ENCODE measurements around the gene AIG1.

The AIG1 gene

DNA sequence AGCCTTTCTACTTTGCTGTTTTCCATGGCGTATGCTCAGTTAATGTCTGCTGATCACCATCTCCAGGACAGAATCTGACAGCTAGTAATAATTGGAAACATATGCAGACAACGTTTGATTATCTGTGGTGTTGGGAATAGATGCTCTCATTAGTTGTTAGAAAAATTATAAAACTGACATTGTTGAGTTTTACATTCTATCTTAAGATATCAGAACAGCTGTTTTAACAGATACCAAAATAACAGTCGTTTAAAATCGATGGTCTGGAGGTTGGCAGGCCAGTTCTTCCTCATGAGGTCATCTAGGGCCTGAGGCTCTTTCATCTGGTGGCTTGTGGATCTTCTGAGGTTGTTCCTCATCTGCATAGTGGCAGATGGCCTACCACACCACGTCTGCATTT, 137.6 kb downstream of the AIG1 start:
- no peak for DNase-seq (ENCODE audit: low spot score)

DNA sequence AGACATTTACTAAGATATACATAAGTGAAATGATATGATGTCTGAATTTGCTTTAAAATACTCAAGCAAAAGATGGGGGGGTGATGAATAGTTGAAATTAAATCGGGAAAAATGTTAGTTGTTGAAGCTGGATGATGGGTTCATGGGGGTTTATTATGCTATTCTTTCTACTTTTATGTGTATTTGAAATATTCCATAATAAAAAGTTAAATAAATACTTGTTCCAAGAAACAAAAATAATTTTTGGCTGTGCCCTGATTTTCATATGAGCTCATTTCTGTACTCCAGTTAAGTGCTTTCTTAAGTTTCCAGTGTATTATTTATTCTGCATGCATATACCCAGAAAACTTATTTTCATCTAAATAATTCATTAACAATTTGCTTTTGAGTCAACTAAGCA, 138.6 kb downstream of the AIG1 start:
- no peak for DNase-seq (ENCODE audit: low spot score)

GRCh38 chr6:143200167-143200770, 139.6 kb downstream of the AIG1 start:
- no peak for DNase-seq (ENCODE audit: low spot score)

- no peak for DNase-seq (ENCODE audit: low spot score)
Measured at GRCh38 chr6:143204045-143204444, 143.4 kb downstream of the AIG1 start.

DNA sequence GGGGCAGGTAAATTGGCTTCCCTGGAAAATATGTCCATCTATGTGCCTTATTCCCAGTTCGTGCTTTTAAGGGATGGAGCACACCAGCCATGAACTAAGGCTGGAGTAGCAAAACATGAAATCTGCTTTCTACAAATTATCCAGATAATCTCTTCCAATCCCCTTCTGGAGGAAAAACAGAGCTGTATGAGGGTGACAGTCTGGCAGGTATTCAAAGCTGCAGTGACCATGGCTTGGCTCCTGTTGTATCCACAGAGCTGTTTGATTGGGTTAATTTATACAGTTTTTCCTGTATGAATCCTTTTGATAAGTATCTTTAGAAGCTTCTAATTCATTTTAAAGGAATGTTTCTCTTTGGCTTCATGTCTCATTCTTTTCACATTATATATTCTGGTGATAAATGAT, 144.4 kb downstream of the AIG1 start:
- DNase-seq (ENCODE audit: low spot score) = no peak

DNA sequence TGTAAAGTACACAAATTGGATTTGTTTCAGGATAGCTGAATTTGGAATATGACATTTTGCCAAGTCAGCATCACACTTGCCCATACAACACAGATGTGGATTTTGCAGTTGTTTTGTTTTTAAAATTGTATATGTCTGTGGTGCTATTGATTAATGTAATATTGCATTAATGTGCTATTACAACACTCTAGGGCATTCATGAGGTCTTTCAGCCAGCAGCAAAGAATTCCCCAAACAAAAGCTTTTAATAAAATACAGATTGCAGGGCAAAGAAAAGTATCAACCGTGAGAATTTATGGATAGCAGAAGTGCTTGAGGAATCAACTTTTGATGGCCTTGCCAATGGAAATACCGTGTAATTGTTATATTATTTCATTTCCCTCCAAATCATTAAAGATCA, 144.9 kb downstream of the AIG1 start:
- no peak for DNase-seq (ENCODE audit: low spot score)

- DNase-seq (ENCODE audit: low spot score) = no peak
Measured at GRCh38 chr6:143205991-143206390, 145.3 kb downstream of the AIG1 start.

DNA sequence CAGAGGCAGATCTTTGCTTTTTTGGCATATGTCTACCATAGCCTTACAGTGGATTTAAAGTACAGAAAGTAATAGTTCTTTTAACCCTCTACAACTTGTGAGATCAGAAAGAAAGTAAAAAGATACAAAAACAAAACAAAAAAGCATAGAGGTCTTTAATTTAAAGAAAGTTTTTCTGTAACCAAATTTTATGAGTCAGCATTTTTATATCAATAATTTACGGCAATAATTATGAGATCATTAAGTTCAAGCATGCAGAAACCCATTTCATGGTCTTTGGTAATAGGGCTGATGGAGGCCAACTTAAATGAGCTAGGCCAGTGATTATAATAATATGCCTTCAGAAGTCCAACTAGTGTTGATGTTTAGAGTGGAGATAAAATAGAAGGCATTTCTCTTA, 145.9 kb downstream of the AIG1 start:
- DNase-seq (ENCODE audit: low spot score) = no peak

DNA sequence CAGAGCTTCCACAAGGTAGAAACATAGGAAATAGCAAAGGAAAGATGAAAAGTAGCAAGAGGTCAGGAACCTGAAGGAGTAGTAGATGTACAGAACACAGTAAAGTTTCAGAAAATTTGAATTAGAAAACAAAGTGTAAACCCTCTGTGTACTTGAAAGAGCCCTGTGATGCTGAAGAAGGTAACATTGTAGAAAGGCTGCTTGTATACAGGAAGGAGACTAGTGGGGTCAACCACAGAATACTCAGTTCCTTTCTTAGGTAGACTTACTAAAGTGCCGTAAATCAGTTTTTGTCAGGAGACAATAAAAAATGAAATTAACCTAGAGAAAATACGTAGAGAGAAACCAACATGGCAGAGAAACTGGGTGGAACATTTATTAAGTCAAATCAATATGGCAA, 149.7 kb downstream of the AIG1 start:
- no peak for DNase-seq (ENCODE audit: low spot score)

- no peak for DNase-seq (ENCODE audit: low spot score)
Measured at GRCh38 chr6:143213859-143214376, 153.2 kb downstream of the AIG1 start.

DNA sequence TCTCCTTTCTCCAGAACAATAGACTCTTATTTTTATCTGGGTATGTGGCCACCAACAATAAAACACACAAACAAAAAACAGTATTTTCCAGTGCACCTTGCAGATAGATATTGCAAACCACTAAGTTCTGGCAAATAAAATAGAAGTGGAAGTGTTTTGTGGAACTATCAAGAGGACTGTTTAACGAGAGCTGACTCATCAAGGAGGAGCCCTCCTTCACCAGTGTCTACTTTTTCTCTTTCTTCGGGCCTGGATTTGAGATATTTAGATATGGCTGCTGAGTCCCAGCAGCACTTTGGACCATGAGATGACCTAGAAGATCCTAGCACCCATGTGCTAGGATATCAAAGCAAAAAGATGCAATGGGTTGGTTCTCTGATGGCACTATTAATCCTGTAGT, 154.7 kb downstream of the AIG1 start:
- no peak for DNase-seq (ENCODE audit: low spot score)

DNA sequence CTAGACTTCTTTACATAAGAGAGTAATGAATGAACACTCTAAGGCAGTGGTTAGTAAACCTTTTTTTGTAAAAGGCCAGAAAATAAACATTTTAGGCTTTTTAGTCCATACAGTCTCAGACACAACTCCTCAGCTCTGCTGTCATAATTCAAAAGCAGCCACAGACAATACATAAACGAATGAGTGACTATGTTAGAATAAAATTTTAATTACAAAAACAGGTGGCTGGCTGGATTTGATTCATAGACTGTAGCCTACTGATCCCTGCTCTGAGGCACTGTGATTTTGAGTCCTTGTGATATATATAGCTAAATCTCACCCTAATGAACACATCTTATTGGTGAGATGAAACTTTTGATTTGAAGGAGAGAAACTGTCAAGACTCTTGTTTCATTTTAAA, 155.1 kb downstream of the AIG1 start:
- no peak for DNase-seq (ENCODE audit: low spot score)

DNA sequence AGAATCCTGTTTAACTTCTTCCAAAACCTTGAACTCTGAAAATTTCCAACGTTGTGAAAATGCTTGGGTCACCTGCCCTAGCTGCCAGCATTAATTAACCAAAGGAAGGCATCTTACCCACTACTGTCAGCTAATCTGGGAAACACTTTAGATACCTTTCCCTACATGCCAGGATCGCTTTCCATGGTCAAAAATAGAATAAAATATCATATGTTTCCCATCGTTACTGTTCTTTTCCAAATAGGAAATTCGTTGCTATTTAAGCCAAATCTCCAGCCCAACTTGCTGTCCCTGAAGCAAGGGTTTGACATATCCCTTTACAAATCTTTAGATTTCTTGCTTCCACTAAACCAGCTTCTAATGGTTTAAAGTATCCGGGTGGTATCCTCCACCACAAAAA, 157.5 kb downstream of the AIG1 start:
- no peak for DNase-seq (ENCODE audit: low spot score)

- DNase-seq (ENCODE audit: low spot score) = no peak
Measured at GRCh38 chr6:143221698-143222097, 161.0 kb downstream of the AIG1 start.

GRCh38 chr6:143222310-143222709, 161.6 kb downstream of the AIG1 start:
- no peak for DNase-seq (ENCODE audit: low spot score)

DNA sequence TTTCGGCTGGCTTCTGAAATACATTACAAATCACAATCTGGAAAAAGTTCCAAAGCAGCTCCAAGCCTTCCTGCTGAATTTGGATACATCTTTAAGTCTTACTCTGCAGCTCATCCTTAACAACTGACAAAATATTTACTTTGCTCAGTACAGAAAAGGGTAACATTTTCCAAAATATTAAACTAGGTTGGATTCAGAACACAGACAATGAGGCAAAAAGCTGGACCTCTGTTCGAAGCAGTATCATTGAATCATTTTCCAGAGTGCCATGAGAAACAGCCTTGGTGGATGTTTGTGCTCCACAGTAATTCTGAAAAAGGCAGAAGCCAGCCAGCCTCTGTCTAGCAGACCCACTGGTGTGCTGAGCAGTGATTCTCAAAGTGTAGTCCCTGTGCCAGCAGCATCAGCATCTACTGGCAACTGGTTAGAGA, 162.1 kb downstream of the AIG1 start:
- no peak for DNase-seq (ENCODE audit: low spot score)

- no peak for DNase-seq (ENCODE audit: low spot score)
Measured at GRCh38 chr6:143223895-143224294, 163.2 kb downstream of the AIG1 start.

- DNase-seq (ENCODE audit: low spot score) = peak; percentile 7
Measured at GRCh38 chr6:143224516-143224915, 163.8 kb downstream of the AIG1 start.

DNA sequence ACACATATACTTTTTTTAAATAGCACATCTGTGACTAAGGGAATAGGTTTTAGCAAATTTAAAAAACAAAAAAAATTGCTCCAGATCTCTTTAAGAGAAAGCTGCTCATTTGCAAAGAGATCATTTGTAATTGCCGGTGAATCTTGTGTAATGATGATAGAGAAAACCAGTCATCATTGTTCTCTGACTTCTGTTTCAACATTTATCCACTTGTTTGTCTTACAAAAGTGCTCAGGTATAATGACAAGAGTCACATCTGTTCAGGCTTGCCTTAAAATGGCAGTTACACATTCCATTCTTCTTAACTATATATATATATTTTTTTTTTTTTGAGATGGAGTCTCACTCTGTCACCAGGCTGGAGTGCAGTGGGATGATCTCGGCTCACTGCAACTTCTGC, 165.2 kb downstream of the AIG1 start:
- DNase-seq (ENCODE audit: low spot score) = no peak

- no peak for DNase-seq (ENCODE audit: low spot score)
Measured at GRCh38 chr6:143227675-143228074, 167.0 kb downstream of the AIG1 start.

GRCh38 chr6:143229400-143229799, 168.7 kb downstream of the AIG1 start:
- DNase-seq (ENCODE audit: low spot score) = no peak

DNA sequence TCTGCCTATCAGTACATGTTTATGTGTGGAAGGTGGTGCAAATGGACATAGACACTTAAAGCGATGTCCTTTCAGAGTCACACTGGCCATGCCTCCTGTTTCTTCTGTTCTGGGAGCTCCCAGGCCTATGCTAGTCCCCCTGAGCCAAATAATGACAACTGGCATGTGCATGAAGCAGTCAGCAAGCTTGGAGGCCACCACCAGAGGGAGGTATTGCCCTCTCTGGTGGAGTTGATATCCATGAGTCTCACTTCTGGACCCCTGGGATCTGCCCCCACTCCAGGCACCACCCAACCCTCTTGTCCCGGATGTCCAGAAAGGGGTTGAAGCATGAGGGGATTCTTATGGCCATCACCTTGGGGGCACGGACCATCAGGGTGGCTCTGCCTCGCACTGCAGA, 172.2 kb downstream of the AIG1 start:
- peak; percentile 13 for DNase-seq (ENCODE audit: low spot score)

DNA sequence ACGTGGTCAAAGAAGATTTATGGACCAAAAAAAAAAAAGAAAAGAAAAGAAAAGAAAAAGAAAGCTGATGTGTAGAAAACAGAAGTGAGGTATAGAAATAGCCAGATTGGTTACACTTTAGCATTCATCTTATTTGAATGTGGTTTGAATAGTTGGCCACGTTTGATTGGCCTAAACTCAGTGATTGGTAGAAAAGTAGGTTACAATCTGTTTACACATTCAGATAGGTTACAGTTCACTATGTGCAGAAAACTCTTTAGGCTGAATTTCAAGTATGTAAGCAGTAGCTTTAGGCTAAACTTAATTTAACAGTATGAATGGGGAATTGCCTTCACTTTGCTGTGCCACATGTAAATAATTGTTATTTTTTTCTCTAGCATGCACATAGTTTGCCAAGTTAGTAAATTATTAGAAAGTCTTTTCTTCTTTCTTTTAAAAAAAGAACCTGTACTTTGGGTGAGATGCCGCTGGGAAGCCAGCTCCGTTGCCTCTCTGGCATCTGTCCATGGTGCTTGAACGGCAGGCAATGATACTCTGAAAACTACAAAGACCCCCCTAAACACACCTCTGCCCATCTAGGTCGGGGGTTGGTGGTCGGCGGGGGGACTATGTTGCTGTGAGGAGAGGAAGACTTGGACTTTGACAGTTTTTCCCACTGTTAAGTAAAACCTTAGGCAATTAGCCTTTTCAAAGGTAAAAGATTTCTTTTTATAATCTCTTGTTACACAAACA, 173.0 kb downstream of the AIG1 start:
- DNase-seq (ENCODE audit: low spot score) = no peak

DNA sequence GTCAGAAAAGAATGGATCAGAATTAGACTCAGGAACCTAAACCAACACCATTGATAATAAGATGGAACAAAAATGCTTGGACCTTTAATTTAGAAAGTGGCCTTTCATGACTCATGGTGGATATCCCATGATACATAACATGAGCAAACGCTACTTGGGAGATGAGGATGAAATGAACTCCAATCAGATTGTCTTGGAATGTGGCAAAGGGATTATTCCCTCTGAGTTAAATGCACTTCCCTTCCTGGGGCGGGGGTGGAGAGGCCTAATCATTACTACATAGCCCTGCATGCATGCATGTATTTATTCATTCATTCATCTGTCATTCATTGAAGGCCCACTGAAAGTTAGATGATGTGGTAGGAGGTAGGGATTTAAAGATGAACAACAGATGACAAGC, 174.0 kb downstream of the AIG1 start:
- no peak for DNase-seq (ENCODE audit: low spot score)

All from COLO829 (cell line).